NCI-H460 (cell line): ENCODE measurements around the gene ITCH. TPM values are rescaled to one million over a fixed set of nuclear protein-coding genes. Genes with fewer than 3 reads are reported as not detected.
"Not testable (repeated sequence)": the region's sequence is repeated elsewhere in the genome, so short reads cannot be mapped to it uniquely, and the experiment has no call there.

Experiments used
- DNase-seq: peaks from one replicate; pipeline ENCODE4 v3.0.0-alpha.2; 2016; ENCODE audit warnings: low read depth; ENCODE audit errors: extremely low read depth
- total RNA-seq: library from RNA; depleted of rRNA; stranded (reverse); fragments of >200 nt; shearing (Covaris generic); gene quantifications from 2 replicates; pipeline ENCODE4 v1.2.3, GENCODE V29; 2014

Gene ITCH
- total RNA-seq, 1 experiment from 2014 or later = 55.3 TPM

DNA sequence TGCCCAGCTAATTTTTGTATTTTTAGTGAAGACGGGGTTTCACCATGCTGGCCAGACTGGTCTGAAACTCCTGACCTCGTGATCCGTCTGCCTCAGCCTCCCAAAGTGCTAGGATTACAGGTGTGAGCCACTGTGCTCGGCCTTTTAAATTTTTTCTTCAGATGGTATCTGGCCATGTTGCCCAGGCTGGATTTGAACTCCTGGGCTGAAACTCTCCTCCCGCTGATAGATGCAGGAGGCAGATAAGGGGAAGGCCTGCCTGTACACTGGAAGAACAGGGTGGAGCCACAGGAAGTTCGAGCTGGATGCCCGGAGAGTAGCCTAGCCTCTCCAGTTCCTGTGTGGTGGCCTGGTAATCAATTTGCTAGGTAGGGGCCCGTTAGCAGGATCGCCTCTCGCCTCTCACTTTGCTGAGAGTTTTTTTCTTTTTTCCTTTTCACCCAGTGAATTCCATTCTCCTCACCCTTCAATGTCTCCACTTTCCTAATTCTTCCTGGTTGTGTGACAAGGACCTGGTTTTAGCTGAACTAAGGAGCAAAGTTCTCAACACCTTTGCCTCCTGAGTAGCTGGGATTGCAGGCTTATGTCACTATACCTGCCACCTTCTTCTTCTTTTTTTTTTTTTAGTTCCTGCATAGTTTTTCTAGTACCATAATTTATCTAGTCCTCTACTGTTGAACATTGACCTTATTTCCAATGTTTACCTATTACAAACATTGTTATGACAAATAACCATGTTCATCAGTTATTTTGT lies 19.4 kb upstream of the ITCH start:
- DNase-seq = no peak

DNA sequence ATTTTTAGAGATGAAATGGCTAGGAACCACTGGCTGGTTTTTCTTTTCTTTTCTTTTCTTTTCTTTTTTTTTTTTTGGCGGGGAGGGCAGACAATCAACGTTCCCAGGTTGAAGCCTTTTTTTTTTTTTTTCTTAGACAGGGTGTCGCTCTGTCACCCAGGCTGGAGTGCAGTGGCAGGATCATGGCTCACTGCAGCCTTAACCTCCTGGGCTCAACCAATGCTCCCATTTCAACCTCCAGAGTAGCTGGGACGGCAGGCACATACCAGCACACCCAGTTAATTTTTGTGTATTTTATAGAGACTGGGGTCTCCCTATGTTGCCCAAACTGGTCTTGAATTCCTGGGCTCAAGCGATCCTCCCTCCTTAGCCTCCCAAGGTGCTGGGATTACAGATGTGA lies 18.8 kb upstream of the ITCH start:
- DNase-seq = no peak

DNA sequence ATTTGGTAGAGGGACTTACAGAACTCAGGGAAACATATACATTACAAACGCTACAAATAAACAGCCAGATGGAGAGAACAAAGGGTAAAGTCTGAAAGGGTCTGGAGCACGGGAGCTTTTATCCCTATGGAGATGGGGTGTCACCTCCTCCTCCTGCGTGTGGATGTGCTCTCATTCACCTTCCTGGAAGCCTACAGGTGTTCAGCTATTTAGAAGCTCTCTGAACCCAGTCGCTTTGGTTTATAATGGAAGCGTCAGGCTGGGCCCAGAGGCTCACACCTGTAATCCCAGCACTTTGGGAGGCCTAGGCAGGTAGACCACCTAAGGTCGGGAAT lies 17.7 kb upstream of the ITCH start:
- no peak for DNase-seq

DNA sequence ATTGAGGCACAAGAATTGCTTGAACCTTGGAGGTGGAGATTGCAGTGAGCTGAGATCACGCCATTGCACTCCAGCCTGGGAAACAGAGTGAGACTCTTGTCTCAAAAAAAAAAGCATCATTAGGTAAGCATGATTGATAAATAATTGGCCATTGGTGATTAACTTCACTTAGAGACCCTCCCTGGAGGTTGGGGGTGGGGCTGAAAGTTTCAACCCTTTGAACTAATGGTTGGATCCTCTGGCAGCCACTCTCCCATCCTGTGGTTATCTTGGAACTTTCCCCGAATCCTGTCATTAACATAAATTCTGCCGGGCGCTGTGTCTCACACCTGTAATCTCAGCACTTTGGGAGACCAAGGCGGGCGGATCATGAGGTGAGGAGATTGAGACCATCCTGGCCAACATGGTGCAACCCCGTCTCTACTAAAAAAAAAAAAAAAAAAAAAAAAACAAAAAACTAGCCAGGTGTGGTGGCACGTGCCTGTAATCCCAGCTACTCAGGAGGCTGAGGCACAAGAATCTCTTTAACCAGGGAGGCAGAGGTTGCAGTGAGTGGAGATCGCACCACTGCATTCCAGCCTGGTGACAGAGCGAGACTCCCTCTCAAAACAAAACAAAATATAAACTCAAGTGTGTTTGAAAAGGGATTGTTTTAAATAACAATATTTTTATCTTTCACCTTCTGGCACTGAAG lies 17.1 kb upstream of the ITCH start:
- not testable (repeated sequence) for DNase-seq

DNA sequence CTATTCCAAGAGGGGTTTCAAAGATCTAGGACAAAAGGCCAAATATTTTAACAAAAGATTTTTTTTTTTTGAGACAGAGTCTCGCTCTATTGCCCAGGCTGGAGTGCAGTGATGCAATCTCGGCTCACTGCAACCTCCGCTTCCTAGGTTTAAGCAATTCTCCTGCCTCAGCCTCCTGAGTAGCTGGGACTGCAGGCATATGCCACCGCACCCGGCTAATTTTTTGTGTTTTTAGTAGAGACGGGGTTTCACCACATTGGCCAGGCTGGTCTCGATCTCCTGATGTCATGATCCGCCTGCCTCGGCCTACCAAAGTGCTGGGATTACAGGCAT lies 16.6 kb upstream of the ITCH start:
- not testable (repeated sequence) for DNase-seq

DNA sequence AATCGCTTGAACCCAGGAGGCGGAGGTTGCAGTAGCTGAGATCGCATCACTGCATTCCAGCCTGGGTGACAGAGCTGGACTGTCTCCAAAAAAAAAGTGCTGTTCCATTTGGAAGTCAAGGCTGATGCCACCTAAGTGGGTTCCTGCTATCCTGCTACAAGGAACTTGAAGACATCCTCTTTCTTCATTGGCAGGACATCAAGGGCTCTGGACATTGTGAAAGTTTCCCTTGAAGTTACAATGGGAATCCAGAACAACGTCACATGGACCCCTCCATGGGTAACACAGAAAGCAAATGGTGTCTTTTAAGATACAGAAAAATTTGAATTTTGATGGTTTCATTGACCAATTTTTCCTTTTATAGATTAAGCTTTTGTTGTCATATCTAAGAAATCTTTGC lies 15.5 kb upstream of the ITCH start:
- no peak for DNase-seq

DNA sequence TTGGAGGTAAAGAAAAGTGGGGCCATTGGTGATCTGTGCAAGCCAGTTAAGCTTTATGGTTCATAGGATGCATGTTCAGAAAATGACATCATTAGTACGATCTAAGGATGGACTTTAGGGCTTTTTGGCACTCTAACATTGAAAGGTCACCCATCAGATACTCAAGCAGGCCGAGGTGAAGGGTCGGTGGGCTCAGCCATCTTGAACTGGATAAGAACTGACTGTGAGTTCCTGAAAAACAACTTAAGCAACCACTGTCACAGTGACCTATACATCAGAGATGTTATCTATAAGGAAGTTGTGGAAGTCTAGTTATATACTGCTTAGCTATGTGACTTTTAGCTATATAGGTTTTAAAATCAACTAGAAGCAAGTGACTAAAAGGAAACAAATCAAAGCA lies 13.0 kb upstream of the ITCH start:
- no peak for DNase-seq

DNA sequence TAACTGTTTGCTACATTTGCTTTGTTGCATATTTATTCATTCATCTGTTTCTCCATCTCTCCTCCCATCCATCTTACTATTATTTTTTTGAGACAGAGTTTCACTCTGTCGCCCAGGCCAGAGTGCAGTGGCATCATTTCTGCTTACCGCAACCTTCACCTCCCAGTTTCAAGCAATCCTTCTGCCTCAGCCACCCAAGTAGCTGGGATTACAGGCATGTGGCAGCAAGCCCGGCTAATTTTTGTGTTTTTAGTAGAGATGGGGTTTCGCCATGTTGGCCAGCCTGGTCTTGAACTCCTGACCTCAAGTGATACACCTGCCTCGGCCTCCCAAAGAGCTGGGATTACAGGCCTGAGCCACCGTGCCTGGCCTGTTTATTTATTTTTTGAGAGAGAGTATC lies 9.6 kb upstream of the ITCH start:
- DNase-seq = not testable (repeated sequence)

DNA sequence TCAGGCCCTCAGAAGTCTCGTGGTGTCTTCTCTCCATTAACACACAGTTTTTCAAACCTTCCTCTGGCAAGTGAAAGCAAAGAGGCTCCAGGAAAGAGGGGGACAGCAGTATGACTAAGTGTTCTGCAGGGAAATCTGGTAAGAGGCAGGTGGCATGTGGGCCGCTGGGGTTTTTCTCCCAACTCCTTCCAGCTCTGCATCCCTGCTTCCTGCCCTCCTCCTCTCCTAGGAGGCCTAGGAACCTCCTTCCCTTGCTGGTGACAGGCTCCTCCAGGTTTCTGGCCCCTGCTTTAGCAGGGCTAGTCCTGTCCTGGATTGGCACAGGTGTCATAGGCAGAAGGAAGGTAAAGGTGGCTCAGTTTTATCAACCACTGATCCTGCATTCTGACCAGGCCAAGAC lies 7.6 kb upstream of the ITCH start:
- DNase-seq = no peak

DNA sequence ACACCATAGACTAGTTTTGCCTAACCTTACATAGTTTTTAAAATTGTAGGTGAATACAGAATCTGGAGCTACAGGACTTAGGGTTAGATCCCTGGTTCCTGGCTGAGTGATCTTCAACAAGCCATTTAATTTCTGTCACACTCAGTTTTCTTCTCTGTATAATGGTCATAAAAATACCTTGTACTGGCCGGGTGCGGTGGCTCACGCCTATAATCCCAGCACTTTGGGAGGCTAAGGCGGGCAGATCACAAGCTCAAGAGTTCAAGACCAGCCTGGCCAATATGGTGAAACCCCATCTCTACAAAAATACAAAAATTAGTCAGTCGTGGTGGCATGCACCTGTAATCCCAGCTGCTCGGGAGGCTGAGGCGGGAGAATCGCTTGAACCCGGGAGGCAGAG lies 3.3 kb upstream of the ITCH start:
- DNase-seq = not testable (repeated sequence)

DNA sequence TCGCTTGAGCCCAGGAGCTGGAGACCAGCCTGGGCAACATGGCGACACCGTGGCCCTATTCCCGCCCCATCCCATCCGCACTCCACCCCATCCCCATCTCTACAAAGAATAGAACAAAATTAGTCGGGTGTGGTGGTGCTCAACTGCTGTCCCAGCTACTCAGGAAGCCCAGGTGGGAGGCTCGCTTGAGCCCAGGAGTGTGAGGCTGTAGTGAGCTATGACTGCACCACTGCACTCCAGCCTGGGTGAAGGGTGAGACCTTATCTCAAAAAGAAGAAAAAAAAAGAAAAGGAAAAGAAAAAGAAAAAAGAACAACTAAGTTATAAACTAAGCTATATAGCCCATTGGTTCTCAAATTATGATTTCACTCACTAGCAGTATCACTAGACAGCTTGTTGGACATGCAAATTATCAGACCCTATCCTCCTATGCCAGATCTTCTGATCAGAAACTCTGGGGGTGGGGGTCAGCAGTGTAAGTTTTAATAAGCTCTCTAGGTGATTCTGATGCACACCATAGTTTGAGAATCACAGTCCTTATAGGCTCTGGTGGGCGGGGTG lies 491 bp upstream of the ITCH start:
- DNase-seq = no peak

DNA sequence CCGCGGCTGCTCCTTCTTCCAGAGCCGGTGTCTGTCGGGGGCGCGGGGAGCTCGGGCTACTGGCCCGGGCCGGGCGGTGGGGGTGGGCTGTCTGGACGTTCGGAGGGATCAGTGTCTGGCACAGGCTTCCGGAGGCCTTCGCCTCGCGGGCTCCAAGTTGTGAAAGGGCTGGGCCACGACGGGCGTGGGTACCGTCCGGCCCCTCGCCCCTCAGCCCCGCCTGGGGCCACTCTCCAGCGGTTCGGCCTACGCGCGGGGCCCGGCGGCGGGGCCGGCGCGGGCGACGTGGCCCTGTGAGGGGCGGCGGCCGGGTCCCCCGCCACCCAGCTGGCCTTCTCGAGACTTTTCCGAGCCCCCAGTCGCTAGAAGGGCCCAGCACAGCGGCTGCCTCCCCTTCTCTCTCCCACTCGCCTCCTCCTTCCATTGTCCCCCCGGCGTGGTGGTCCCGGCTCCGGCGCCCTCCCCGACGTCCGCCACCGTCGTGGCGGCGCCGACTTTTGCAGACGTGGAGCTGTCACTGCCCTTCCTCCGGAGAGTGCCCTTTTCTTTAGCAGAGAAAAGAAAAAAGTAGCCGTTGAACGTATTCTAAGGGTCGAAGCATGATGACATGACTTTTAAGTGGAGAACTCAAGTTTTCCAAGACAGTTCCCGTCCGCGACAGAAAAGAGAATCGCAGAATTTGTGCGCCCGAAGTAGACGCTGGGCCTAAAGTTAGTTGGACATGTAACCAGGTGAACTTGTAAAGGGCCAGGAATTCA lies 571 bp downstream of the ITCH start:
- DNase-seq = no peak

DNA sequence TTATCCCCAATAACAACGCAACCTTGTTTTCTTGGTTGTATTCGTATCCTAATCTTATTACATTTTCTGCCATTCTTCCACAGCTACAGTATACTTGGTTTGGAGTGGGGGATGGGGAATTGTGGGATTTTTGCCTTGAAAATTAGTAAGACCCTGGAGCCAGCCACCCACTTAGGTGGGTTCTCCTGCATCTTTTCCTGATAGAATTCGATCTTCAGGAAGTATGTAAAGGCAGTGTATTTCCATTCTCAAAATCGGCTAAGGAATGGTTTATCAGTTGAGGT lies 1.1 kb downstream of the ITCH start:
- DNase-seq = no peak

DNA sequence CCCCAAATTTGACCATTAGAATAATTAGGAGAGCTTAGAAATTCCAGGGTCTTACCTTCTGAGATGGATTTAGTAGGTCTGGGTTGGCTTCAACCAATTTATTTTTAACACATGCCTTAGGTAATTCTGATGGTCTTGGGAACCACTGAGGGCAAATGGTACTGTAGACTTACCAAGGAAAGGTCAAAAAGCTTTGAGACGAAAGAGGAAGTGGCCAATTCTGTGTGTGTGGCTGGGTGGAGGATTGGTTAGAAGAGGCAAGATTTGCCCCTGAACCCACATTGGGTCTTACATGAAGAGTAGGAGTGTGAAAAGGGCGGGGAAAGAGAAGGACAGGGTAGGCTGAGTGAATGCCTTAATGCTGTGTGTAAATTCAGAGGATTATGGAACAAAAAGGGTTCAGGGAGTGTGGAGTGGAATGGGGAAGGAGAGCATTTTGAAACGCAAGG lies 2.7 kb downstream of the ITCH start:
- DNase-seq = no peak

DNA sequence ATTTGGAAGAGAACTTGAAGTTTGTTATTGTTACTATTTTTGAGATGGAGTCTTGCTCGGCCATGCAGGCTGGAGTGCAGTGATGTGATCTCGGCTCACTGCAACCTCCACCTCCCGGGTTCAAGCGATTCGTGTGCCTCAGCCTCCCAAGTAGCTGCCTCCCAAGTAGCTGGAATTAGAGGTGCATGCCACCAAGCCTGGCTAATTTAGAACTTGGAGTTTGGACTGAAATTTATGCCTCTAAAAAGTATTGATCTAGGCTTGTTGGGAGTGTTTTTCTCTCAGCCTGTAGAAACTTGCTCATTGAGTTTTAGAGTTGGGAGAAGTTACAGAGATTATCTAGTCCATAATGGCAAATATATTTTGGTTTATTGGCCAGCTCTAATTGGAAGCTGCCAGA lies 4.1 kb downstream of the ITCH start:
- no peak for DNase-seq

DNA sequence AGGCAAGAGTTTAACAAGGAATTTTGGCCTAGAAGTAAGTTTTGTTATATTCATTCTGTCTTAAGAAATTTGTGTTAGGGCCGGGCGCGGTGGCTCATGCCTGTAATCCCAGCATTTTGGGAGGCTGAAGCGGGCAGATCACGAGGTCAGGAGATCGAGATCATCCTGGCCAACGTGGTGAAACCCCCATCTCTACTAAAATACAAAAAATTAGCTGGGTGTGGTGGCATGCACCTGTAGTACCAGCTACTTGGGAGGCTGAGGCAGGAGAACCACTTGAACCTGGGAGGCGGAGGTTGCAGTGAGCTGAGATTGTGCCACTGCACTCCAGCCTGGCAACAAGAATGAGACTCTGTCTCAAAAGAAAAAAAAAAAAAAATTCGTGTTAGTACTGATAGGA lies 4.8 kb downstream of the ITCH start:
- not testable (repeated sequence) for DNase-seq

DNA sequence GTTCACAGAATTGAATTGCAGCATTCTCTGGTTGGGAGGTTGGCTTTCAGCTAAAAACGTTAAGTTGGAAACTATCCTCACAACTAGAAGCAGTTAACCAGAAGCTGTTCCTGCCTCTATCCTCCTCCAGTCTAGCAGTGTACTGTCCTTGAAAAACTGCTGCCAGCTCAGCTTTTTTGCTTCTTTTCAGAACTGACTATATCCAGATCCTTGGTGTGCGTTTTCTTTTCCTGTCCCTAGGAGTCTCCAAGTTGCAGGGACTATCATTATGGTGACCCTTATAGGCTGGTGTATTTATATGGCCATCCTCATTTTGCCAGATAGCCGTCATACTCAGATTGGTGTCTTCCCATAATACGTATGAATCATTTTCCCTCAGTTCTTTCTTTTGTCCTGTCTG lies 5.5 kb downstream of the ITCH start:
- no peak for DNase-seq

DNA sequence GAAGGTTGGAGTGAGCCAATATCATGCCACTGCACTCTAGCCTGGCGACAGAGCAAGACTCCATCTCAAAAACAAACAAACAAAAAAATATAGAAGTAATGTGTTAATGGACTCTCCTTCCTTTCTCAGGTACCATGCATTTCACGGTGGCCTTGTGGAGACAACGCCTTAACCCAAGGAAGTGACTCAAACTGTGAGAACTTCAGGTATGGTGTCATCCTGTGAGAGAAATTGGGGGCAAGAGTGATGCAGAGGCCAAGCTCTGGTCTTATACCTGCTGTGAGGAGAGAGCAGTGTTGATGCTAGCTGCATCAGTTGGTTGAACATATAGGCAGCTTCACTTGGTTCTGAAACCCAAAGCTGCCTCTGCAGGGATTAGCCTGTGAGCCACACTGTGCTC lies 6.2 kb downstream of the ITCH start:
- no peak for DNase-seq

DNA sequence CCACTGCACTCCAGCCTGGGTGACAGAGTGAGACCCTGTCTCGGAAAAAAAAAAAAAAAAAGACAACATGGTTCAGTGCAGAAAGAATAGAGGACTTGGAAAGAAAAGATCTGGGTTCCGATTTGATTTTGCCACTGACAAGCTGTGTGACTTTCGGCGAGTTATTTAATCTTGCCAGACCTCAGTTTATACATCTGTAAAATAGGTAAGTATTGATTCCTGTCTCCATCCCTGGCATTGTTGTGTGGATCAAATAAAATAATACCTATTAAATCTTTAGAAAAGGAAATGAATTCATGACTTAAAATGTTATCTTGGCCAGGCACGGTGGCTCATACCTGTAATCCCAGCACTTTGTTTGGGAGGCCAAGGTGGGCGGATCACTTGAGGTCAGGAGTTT lies 7.0 kb downstream of the ITCH start:
- no peak for DNase-seq

DNA sequence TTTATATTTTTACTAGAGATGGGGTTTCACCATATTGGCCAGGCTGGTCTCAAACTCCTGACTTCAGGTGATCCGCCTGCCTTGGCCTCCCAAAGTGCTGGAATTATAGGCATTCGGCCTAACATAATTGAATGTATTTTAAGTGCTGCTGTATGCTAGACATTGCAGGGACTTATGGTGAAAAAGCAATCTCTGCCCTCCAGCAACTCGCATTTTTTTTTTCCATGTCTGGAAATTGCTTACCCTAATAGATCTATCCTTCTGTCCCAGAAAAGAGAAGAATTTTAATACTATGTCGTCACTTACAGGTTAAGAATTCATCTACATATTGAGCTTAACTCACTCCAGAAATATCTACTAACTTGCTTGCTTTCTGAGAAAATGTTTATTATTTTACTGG lies 10.4 kb downstream of the ITCH start:
- no peak for DNase-seq

DNA sequence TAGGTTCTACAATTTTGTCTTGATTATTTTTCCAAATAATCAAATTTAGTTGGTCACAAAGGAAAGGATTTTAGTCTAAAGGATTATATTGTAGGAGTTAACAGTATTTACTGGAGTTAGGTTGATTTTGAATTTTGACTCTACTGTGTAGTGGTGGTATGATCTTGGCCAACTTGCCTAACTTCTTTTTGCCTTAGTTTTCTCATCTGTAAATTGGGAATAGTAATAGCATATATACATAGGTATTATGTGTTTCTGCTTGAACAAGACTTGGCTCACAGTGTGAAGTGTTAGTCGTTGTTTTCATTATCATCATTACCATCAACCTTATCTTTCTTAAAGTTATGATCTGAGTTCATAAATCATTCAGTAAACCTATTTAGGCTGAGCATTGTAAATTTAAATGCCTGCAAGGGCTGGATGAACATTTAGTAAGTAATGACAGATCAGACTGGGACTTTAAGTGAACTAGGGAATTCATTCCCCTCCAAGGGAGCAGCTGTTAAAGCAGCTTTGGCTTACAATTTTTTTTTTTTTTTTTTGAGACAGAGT lies 11.2 kb downstream of the ITCH start:
- no peak for DNase-seq
